ENCODE data around the gene RAD51B.
A peak's percentile ranks its signal among the peaks of the same experiment; 100 is the strongest.

Gene RAD51B

DNA sequence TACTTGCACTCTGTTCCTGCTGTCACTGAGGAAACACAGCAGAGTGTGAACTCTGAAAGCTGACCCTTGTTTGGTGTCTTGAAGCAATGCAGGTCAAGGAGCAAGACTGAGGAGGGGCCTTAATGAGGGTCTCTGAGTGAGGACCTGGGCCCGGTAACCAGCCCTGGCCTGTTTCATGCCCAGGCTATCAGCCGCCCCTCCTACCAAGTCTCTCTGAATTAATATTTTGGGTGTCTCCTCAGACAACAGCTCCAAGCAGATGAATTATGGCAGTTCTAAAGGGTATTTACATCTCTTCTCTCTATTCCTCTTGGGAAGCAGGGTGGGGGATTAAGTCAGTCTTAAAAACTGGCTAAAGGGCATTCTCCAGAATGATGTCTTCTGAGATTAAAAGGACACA is 578.8 kb downstream of the RAD51B start:
- no peak for DNase-seq

DNA sequence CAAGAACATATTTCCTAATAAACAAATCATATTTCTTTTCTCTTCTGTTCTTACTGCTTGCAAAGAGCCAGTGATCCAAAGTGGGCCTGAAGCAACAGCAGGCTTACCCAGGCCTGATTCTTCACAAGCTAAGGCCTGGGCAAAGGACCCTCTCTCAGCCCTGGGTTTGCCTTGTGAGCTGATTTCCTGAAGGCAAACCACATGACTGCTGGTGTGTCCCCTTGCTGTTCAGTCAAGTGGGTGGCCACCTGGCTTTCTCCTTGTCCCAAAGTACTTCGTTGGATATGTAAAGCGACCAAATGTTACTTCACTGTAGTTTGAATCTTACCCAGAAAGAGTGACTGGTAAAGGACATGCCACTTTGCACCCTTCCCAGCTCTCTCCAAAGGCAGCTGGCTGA is 580.4 kb downstream of the RAD51B start:
- DNase-seq, result no peak

DNA sequence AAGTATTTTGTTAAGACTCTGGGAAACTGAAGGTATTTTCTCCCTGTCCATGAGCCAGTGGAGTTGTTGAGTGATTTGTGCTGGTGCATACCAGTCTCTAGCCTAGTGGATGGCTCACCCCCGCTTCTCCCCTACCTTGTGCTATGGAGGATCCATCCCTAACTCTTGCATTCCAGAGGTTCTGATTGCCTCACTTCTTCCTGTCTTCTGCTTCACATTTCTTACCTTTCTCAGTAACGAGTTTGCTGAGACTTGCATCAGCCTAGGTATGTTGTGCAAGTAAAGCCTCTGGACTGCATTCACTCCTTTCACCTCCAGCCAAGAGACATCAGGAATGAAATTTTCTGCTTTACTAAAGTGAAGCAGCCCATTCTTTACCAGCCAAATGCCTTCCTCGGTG is 581.7 kb downstream of the RAD51B start:
- DNase-seq, result no peak

GRCh38 chr14:68401855-68402254 is 582.3 kb downstream of the RAD51B start:
- no peak for DNase-seq

- DNase-seq, result no peak
These were observed 583.0 kb downstream of the RAD51B start for GRCh38 chr14:68402525-68403101.

DNA sequence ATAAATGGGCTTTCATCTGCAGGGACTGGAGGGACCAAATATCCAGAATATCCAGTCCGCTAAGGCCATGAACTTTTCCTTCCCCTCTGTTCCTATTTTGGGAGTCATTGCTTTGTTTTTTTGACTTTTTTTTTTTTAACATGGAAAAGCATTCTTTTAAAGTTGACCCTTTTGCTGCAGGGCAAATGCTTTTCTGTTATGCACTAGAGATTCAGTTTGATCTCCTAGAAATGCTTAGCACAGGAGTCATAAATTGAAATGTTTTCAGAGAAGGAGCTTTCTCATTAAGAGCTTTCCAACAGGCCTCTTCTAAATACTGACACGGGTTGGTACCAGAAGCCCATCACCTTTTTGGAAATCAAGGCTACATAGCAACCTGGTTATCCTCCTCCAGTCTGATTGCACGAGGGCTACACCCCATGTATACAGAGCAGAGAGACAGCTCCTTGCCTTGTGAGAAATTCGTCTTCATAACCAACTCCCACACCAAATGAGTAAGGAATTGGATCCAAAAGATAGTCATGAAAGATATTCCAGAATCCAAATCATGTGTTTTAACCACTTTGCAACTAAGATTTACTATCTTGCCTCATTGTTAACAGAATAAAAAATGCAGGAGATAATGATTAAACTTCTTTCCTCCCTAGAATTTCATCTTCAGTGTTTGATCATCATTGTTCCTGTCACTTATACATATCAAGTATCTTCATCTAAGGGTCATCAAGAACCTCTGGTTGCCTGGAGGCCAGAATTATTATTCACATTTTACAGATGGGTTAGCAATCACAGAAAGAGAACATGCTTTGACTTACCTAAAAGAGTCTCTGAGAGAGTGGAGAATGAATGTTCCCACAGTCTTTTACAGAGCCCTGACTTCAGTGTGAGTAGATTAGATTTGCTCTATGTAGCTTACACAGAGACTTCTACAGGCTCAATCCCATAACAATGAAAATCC is 583.9 kb downstream of the RAD51B start:
- no peak for DNase-seq

- peak; percentile 27 for DNase-seq
These were observed 584.6 kb downstream of the RAD51B start for GRCh38 chr14:68404146-68404527.

DNA sequence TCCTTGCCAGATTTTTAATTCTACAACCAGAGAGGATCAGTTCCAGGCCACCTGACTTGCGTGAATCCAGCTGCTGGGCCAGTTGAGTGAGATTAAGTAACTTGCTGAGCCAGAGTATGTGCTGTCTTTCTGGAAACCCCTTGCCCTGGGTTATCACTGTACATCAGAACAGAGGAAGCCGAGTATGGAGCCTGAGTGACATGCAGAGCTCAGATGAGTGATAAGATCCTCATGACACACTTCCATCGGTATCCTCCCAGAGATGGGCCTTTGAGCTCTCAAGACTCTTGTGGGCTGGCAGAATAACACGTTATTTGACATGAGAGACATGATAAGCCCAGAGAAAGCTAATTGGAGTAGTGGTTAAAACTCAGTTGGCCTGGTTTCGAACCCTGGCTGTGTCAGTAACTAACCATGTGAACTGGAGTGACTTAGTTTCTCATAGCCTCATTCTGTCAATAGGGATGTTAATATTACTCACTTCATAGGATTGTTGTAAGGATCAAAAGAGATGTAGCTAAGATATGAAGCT is 585.1 kb downstream of the RAD51B start:
- DNase-seq, result no peak

GRCh38 chr14:68405961-68406360 is 586.4 kb downstream of the RAD51B start:
- peak; percentile 78 for DNase-seq

DNA sequence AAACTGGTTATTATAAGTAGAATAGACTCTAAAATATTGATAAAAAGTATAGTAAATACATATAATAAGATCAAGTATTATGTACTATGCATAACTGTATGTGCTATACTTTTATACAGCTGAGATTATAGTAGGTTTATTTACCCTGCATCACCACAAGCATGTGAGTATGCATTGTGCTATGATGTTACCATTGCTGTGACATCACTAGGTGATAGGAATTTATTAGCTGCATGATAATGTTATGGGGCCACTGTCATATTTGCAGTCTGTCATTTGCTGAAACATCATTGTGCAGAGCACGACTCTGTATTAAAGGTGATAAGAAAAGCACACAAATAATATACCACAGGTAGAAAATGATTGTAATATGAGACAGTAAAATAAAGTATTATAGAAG is 587.7 kb downstream of the RAD51B start:
- DNase-seq, result no peak

DNA sequence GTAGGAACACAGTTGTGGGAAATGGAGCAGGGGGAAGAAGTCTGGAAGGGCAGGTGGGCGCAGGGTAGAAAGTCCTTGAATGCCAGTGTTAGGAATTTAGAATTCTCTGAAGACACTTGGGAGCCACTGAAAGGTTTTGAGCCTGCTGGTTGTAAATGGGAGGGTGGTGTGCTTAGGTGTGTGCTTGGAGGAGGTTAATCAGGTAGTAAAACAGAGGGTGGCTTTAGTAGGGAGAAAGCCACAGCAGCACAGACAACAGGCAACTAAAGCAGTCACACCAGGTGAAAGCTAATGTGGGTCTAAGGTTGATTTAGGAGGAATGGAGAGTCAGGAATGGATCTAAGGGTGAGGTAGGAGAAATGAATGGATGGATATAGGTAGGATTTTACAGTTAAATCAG is 588.2 kb downstream of the RAD51B start:
- DNase-seq, result no peak

GRCh38 chr14:68408680-68409079 is 589.1 kb downstream of the RAD51B start:
- DNase-seq, result peak; percentile 58

GRCh38 chr14:68409387-68409786 is 589.8 kb downstream of the RAD51B start:
- DNase-seq, result peak; percentile 77

DNA sequence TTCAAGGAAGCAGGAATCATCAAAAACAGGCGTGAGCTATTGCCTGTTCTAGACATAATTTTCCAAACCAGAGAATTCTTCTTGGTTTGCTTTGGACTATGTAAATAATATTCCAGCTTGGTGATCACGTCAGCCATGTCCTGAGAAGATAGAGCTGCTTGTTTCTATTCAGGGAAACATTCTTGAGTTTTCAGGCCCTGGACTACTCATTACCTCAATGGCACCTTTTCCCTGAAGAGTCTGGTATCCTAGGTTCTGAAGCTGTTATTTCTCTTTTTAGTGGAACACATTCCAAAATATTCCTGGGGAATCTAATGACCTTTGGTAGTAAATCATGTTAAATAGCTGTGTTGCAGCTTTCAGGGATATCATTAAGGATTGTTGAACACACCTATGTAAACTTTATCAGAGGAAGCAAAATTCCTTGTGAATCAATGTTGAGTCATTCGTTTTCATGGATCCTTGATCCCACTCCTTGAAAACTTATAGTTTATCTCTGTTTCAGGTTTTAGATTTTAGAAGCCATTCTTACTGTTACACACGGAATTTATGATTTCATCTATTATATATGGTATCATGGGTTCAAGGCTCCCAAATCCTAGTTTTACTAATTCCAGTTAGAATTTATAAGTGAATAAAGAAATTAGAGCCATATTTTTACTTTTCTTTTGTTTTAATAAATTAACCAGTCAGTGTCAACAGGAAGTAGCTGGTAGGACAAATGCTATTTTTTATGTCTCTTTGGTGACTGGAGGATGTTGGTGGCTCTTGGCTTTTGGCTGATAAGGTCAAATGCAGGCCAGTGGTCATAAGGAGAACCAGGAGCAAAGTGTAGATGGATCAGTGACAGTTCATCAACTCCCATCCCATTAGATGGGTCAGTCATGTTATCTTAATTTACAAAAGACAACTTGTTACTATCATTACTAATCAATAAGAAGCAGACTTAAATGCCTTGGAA is 593.2 kb downstream of the RAD51B start:
- DNase-seq, result no peak

GRCh38 chr14:68413509-68413908 is 593.9 kb downstream of the RAD51B start:
- no peak for DNase-seq

DNA sequence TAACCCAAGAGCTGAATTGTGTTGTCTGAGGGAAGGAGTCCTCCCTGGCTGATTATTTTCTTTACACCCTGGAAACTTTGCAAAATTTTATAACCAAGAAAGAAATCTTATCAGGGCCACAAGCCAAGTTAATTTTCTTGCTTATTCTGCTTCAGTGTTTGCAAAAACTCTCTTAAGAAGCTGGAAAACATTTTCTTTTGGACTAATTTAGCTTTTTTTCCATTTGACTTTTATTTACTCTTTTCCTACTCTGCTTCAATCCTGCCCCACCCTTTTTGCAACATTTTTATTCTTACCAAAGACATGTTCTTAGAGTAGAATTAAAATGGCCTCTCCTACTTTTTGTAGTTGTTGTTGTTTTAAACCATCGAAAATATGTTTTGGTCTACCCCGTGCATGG is 594.5 kb downstream of the RAD51B start:
- DNase-seq, result no peak

- no peak for DNase-seq
These were observed 596.6 kb downstream of the RAD51B start for GRCh38 chr14:68416171-68416570.

DNA sequence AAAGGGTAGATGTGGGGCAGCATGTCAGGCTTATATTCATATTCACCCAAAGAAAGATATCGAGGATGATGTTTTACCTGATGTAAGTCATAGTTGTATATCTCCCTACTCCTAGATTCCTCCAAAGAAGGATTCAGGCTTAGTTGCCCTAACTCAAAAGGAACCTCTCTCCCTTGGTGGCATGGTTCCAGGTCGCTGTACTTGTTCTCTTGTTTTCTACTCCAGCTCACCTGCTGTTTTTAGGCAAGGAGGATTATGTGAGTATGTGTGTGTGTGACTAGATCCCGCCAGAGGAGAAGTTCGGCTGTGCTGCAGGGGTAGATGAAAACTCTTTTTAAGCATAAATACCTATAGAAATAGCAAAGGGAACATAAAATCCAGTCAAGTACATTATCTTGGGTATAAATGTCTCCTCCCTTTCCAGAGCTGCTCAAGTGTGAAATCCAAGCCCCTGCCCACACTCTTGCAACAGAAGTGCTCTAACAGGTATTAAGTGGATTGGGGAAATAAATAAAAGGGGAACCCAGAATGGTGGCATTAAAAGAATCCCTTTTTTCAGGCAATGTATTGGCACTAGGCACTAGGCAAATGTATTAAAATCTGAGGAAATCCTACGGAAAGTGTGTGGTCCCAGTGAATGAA is 597.6 kb downstream of the RAD51B start:
- DNase-seq, result no peak

- peak; percentile 32 for DNase-seq
These were observed 598.9 kb downstream of the RAD51B start for GRCh38 chr14:68418174-68419118.

DNA sequence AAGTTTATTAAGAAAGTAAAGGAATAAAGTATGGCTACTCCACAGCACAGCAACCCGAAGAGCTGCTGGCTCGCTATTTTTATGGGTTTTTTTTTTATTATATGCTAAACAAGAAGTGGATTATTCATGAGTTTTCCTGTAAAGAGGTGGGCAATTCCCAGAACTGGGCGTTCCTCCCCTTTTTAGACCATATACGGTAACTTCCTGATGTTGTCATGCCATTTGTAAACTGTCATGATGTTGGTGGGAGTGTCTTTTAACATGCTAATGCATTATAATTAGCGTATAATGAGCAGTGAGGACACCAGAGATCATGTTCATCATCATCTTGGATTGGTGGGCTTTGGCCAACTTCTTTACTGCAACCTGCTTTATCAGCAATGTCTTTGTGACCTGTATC is 600.8 kb downstream of the RAD51B start:
- DNase-seq, result no peak

DNA sequence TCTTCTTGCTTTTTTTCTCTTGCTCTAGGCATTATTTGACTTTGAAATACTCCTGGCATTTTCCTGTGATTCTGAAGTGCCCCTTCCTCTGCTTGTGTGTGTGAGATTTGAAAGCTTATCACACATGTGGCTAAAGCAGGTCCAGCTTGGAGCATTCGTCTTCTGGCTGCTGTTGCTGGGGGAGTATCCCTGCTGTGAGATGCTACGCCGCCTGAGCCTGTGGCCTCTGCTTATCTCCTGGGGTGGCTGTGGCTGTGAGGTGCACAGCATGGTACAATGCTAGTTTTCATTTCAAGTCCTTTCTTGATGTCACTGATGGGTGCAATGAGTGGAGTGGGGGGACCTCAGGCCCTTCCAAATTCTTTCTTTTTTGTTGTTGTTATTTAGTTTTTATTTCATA is 601.5 kb downstream of the RAD51B start:
- no peak for DNase-seq
